Measurements from ENCODE around the gene RAD51B. TPM values are rescaled to one million over a fixed set of nuclear protein-coding genes. Genes with fewer than 3 reads are reported as not detected.
A peak's percentile ranks its signal among the peaks of the same experiment; 100 is the strongest.

The RAD51B gene
- total and polyA plus RNA-seq, 8 donors = 10.8 to 18.3 (median 14.1) TPM

DNA sequence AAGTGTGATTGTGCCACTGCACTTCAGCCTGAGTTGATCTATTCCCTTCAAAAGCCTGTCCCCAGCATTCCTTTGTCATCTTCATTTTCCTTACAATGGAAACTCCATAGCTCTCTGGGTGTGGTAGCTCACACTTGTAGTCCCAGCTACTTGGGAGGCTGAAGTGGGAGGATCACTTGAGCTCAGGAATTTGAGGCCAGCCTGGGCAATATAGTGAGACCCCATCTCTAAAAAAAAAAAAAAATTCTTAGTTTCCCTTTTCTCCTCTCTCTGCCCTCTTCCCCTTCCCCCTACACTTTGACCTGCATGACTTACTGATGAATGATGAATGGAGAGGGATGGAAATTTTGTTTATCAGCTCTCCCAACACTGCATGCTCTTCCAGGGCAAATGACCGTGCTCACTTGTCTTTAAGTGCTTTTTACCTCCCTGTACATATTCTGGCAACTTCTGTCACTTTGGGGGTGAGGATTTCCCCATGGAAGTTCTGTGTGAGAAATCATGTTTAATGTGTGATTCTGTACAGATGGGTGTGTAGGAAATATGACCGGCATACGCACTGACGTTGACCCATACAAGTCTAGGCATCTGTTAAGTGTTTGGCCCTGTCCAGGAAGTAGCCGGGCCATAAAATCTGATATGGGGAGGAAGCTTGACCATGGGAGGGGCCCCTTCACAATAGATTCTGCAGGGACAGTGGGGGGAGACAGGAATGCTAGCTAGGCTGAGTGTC is 907.9 kb downstream of the RAD51B start:
- intact Hi-C loops (cut with DNase I) = no loop called here
- peak overlapping the region in 1 of 2 donors; percentile 34 for H3K27ac ChIP-seq
- no peaks in the 10 kb centered on the region for H3K27me3 ChIP-seq
- DNase-seq (no peak), ATAC-seq (peak; percentile 67)
- no peak overlapping the region for H3K4me3 ChIP-seq
- H3K36me3 ChIP-seq = no peaks in the 10 kb centered on the region
- peaks cover 4 to 51% of the 10 kb centered on the region in 2 donors for H3K4me1 ChIP-seq
- TF ChIP-seq, protein P1, sequence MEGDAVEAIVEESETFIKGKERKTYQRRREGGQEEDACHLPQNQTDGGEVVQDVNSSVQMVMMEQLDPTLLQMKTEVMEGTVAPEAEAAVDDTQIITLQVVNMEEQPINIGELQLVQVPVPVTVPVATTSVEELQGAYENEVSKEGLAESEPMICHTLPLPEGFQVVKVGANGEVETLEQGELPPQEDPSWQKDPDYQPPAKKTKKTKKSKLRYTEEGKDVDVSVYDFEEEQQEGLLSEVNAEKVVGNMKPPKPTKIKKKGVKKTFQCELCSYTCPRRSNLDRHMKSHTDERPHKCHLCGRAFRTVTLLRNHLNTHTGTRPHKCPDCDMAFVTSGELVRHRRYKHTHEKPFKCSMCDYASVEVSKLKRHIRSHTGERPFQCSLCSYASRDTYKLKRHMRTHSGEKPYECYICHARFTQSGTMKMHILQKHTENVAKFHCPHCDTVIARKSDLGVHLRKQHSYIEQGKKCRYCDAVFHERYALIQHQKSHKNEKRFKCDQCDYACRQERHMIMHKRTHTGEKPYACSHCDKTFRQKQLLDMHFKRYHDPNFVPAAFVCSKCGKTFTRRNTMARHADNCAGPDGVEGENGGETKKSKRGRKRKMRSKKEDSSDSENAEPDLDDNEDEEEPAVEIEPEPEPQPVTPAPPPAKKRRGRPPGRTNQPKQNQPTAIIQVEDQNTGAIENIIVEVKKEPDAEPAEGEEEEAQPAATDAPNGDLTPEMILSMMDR (IDR thresholded peaks at IDR 0.05) = no peak
- no peaks in the 10 kb centered on the region for H3K9me3 ChIP-seq

DNA sequence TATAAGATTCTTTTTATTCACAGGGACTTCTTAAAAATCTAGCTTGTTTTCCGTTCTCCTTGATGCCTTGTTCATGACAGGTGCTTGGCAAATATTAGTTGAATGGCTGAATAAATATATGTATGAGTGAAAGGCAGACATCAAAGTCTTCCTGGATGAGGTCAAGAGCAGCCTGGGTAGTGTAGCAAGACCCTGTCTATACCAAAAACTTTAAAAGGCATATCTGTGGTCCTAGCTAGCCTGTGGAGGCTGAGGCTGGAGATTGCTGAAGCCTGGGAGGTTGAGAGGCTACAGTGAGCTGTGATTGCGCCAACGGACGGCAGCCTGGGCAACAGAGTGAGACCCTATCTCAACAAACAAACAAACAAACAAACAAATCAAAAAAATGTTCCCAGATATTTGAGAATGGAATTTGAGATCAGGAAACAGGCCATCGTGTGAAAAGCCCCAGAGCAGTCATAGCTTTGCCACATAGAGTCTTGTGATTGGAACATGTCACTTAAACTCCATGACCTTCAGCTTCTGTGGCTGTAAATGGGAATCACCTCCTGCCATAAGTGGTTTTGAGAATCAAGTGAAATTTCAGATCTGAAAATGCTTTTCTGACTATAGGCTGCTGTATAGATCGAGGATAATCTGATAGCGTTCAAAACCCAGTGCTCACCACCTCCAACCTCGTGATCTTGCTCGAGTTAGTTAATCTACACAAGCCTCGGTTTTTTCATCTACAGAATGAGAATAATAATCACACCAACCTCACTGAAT is 908.9 kb downstream of the RAD51B start:
- no peaks in the 10 kb centered on the region for H3K27me3 ChIP-seq
- H3K9me3 ChIP-seq = no peaks in the 10 kb centered on the region
- intact Hi-C loops (cut with DNase I) = no loop called here
- TF ChIP-seq, protein P1 (IDR thresholded peaks at IDR 0.05) = no peak
- no peaks in the 10 kb centered on the region for H3K36me3 ChIP-seq
- ATAC-seq = peak; percentile 60
- peaks cover 4 to 61% of the 10 kb centered on the region in 2 donors for H3K4me1 ChIP-seq
- DNase-seq = no peak
- H3K4me3 ChIP-seq = no peak overlapping the region
- H3K27ac ChIP-seq = peak overlapping the region in 1 of 2 donors; percentile 34

DNA sequence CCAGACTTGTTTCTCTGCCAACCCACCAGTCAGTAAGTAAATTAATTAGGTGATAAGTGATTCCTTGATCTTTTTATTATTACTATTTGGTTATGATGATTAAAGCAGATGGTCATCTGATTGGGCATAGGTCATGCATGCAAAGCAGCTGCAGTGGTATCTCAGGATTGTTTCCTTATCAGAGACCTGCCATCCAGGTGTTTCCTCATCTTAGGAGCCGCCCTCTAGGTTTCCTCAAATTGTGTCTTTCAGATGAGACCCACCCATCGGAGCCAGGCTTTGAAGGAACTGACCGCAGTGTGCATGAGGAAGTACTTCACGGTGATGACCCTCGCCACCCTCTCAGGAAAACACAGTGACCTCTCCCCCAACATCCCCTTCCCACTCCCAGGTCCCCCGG is 910.0 kb downstream of the RAD51B start:
- TF ChIP-seq, protein P1 (IDR thresholded peaks at IDR 0.05) = no peak
- ATAC-seq = no peak
- Histone ChIP-seq H3K27ac (peak overlapping the region in 1 of 2 donors; percentile 7), H3K9me3 (no peaks in the 10 kb centered on the region), H3K36me3 (no peaks in the 10 kb centered on the region), H3K4me3 (no peak overlapping the region), H3K4me1 (peaks cover 6 to 71% of the 10 kb centered on the region in 2 donors), H3K27me3 (no peaks in the 10 kb centered on the region)
- intact Hi-C loops (cut with DNase I) = no loop called here
- no peak for DNase-seq

DNA sequence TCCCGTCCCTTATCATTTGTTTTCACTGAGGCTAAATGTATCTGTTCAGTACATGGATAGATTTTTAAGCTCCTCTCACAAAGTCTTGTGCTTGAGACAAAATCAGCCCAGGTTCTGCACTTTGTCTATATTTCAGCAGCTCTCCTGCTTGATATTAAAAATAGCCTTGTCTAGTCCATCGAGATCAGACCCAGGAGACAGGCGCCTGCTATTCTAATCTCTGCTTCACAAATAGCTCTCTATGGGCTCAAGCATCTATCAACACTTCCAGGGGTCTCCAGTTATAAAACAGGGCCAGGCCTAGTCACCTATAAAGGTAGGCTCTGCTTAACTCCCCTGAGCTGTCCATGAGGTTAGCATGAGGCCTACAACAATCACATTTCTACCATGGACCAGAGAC is 910.8 kb downstream of the RAD51B start:
- Histone ChIP-seq H3K27me3 (no peaks in the 10 kb centered on the region), H3K36me3 (no peaks in the 10 kb centered on the region), H3K27ac (peak overlapping the region in 1 of 2 donors; percentile 7), H3K4me3 (no peak overlapping the region), H3K4me1 (peaks cover 9 to 79% of the 10 kb centered on the region in 2 donors), H3K9me3 (no peaks in the 10 kb centered on the region)
- DNase-seq = no peak
- TF ChIP-seq, protein P1 (IDR thresholded peaks at IDR 0.05) = no peak
- ATAC-seq = no peak
- intact Hi-C loops (cut with DNase I) = no loop called here

DNA sequence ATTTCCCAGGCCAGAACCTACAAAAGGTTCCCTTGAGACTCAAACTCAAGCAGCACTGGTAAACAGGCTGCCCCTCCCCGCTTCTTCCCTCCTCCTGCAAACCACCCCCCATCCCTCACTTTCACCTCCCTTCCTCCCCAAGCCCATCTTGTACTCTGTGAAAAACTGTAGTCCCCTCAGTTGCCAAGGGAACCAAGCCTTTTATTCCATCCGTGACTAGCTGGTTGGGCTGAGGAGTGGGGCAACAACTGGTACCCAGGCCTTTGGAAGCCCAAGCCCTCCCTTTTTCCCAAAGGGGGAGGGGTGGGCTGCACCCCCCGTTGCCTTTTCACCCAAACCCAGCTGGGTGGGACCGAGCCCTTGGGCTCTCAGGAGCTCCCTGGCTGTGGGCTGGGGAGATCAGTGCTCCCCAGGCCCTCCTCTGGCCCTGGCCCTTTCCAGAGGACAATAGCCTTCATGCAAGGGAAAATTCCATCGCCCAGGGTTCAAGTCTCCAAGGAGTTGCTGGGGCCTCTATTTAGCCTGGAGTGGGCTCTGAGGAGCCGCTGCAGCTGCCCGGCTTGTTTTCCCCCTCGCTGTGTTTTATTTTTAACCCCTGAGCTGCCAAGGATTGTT is 911.3 kb downstream of the RAD51B start:
- TF ChIP-seq, protein P1 (IDR thresholded peaks at IDR 0.05) = no peak
- DNase-seq = no peak
- H3K36me3 ChIP-seq = no peaks in the 10 kb centered on the region
- peaks cover 9 to 85% of the 10 kb centered on the region in 2 donors for H3K4me1 ChIP-seq
- no peak for ATAC-seq
- intact Hi-C loops (cut with DNase I) = no loop called here
- H3K27ac ChIP-seq = peak overlapping the region in 1 of 2 donors; percentile 7
- no peak overlapping the region for H3K4me3 ChIP-seq
- H3K27me3 ChIP-seq = no peaks in the 10 kb centered on the region
- no peaks in the 10 kb centered on the region for H3K9me3 ChIP-seq

Measured in left lung (tissue), 10 donors.